Esophagus muscularis mucosa (tissue), 4 donors: ENCODE results near the gene IFNA4.
"Not testable (repeated sequence)": the region's sequence is repeated elsewhere in the genome, so short reads cannot be mapped to it uniquely, and the experiment has no call there.

Experiments used
- EP300 ChIP-seq: sonication (generic); formaldehyde crosslinking; IDR thresholded peaks from one replicate; pipeline ENCODE4 v1.6.1; 2017; ENCODE audit warnings: antibody characterized with exemption
- POLR2A ChIP-seq: fragments of 450-650 bp; IDR thresholded peaks from one replicate; pipeline ENCODE4 v1.6.1; 2017; ENCODE audit warnings: antibody characterized with exemption, moderate library complexity, mild to moderate bottlenecking, low read depth
- TF ChIP-seq, protein P1 (sequence below), 3 experiments: fragments of 200-600 bp in 2 of 3; fragments of 450-650 bp in 1 of 3; sonication (generic) in 2 of 3; IDR thresholded peaks; one replicate each; pipeline ENCODE4 v1.5.1; 2017 to 2019; ENCODE audit warnings: antibody characterized with exemption in 3 of 3, mild to moderate bottlenecking in 2 of 3, moderate library complexity in 1 of 3

- TF ChIP-seq, protein P1, sequence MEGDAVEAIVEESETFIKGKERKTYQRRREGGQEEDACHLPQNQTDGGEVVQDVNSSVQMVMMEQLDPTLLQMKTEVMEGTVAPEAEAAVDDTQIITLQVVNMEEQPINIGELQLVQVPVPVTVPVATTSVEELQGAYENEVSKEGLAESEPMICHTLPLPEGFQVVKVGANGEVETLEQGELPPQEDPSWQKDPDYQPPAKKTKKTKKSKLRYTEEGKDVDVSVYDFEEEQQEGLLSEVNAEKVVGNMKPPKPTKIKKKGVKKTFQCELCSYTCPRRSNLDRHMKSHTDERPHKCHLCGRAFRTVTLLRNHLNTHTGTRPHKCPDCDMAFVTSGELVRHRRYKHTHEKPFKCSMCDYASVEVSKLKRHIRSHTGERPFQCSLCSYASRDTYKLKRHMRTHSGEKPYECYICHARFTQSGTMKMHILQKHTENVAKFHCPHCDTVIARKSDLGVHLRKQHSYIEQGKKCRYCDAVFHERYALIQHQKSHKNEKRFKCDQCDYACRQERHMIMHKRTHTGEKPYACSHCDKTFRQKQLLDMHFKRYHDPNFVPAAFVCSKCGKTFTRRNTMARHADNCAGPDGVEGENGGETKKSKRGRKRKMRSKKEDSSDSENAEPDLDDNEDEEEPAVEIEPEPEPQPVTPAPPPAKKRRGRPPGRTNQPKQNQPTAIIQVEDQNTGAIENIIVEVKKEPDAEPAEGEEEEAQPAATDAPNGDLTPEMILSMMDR (IDR thresholded peaks at IDR 0.05), result peak in 1 of 3 experiments; percentile 37
- not testable (repeated sequence) for TF ChIP-seq POLR2A, EP300
Observed at GRCh38 chr9:21182810-21183736, 4.3 kb downstream of the IFNA4 start.
